Ovary (tissue), 9 donors: ENCODE measurements around the gene C5orf15. TPM values are rescaled to one million over a fixed set of nuclear protein-coding genes. Genes with fewer than 3 reads are reported as not detected.

ENCODE experiments used
- DNase-seq, 5 donors: peaks; one replicate each; pipeline ENCODE4 v3.0.0-alpha.2; 2019 to 2020
- H3K27ac ChIP-seq, 2 donors: fragments of 200-600 bp; one replicate each; pipeline versions ENCODE4 v1.5.1 to v1.8.0; 2019 to 2022
- H3K27me3 ChIP-seq: fragments of 200-600 bp; one replicate; pipeline ENCODE4 v1.8.0; 2022
- H3K36me3 ChIP-seq: fragments of 200-600 bp; sonication (generic); one replicate; pipeline ENCODE4 v1.5.1; 2019
- H3K4me1 ChIP-seq: one replicate; pipeline ENCODE4 v1.8.1; 2013; ENCODE audit warnings: mild to moderate bottlenecking, moderate library complexity; ENCODE audit not compliant: insufficient read depth
- H3K4me3 ChIP-seq: fragments of 200-600 bp; sonication (generic); one replicate; pipeline ENCODE4 v1.5.1; 2017
- H3K9me3 ChIP-seq, 2 donors: fragments of 200-600 bp in 1 of 2; sonication (generic) in 1 of 2; one replicate each; pipeline versions ENCODE4 v1.5.1 to v1.8.1; 2013 to 2019; ENCODE audit warnings: mild to moderate bottlenecking in 1 of 2, moderate library complexity in 1 of 2
- CTCF ChIP-seq, 3 donors: fragments of 450-650 bp in 2 of 3; fragments of 200-600 bp in 1 of 3; IDR thresholded peaks; one replicate each; pipeline versions ENCODE4 v1.5.1 to v1.8.0; 2016 to 2022; ENCODE audit warnings: antibody characterized with exemption in 3 of 3, mild to moderate bottlenecking in 1 of 3
- EP300 ChIP-seq: sonication (generic); formaldehyde crosslinking; IDR thresholded peaks from one replicate; pipeline ENCODE4 v1.6.1; 2017; ENCODE audit warnings: antibody characterized with exemption
- POLR2A ChIP-seq: fragments of 450-650 bp; IDR thresholded peaks from one replicate; pipeline ENCODE4 v1.6.1; 2017; ENCODE audit warnings: antibody characterized with exemption, mild to moderate bottlenecking, moderate library complexity
- WGBS, 3 donors: extraction: QIAGEN DNeasy Blood & Tissue Kit in 1 of 3; methylation state at CpG; one replicate each; pipeline versions ENCODE4 v1.1.5 to v1.1.7; 2013 to 2017; 5-methylcytosine and 5-hydroxymethylcytosine counted together
- intact Hi-C, 4 donors: fragments of 100-400 bp; cut with DNase I; formaldehyde crosslinking; loops; one replicate each; pipeline versions ENCODE4 v1.11.0 to v1.15.1; 2022 to 2023
- polyA plus RNA-seq, 2 donors: library from polyadenylated mRNA; stranded (reverse); fragments of 200-250 nt in 1 of 2; fragments of 350-450 nt in 1 of 2; fragmentation: Illumina TruSeq in 1 of 2; extraction: RNeasy Lipid Tissue Mini Kit (QIAGEN cat#74804) in 1 of 2; gene quantifications; one replicate each; pipeline ENCODE4 v1.2.3, GENCODE V29; 2013 to 2014
- total RNA-seq, 7 donors: library from RNA; depleted of rRNA in 2 of 7; stranded (reverse); fragments of >200 nt in 2 of 7; fragmentation: NEBNext Ultra II Directional in 3 of 7; extraction: Animal tissue kit (Norgen Biotek cat#: 25700) in 3 of 7; gene quantifications; one replicate each; pipeline versions ENCODE4 v1.1.0 to v1.2.4, GENCODE V29; 2016 to 2023
- donor health status: DM: no; HTN: no; CAD: no; lungs with moderate emphysema.
- donor health status: DM: no; HTN: no; CAD: no.
- donor health status: Bipolar disorder and iron deficiency.
- donor health status: DM: yes; HTN: yes; CAD: no.
- donor health status: DM: no; HTN: no; CAD: no.
- donor health status: DM: yes; HTN: yes; CAD: no.

The C5orf15 gene
- total and polyA plus RNA-seq, 9 donors = 26.9 to 102 (median 34.5) TPM

- Histone ChIP-seq H3K27me3 (no peaks in the 10 kb centered on the region), H3K4me3 (no peak overlapping the region), H3K9me3 (no peaks in the 10 kb centered on the region), H3K4me1 (peaks cover 23% of the 10 kb centered on the region), H3K27ac (no peak overlapping the region), H3K36me3 (no peaks in the 10 kb centered on the region)
- TF ChIP-seq CTCF (IDR thresholded peaks at IDR 0.05) = no peak
- no peak for TF ChIP-seq POLR2A
- TF ChIP-seq EP300 = no peak
- intact Hi-C loops = no loop called here
- 93 to 96% (median 95%) methylated on average over 7 of the region's 7 CpGs for WGBS, 3 donors
- no peak for DNase-seq
Observed at GRCh38 chr5:133998807-133999206, 30.4 kb upstream of the C5orf15 start.

- Histone ChIP-seq H3K9me3 (no peaks in the 10 kb centered on the region), H3K27ac (no peak overlapping the region), H3K4me1 (peaks cover 22% of the 10 kb centered on the region), H3K36me3 (no peaks in the 10 kb centered on the region), H3K4me3 (no peak overlapping the region), H3K27me3 (no peaks in the 10 kb centered on the region)
- intact Hi-C loops = no loop called here
- no peak for DNase-seq
- 76 to 82% (median 81%) methylated on average over 6 of the region's 6 CpGs for WGBS, 3 donors
- TF ChIP-seq POLR2A (no peak), CTCF (IDR thresholded peaks at IDR 0.05) (no peak), EP300 (no peak)
Observed at GRCh38 chr5:133998042-133998441, 29.6 kb upstream of the C5orf15 start.

- Histone ChIP-seq H3K4me1 (peaks cover 19% of the 10 kb centered on the region), H3K4me3 (no peak overlapping the region), H3K27ac (no peak overlapping the region), H3K9me3 (no peaks in the 10 kb centered on the region), H3K27me3 (no peaks in the 10 kb centered on the region), H3K36me3 (no peaks in the 10 kb centered on the region)
- WGBS, 3 donors = 76 to 82% (median 79%) methylated on average over 3 of the region's 3 CpGs
- intact Hi-C loops = no loop called here
- TF ChIP-seq CTCF (IDR thresholded peaks at IDR 0.05) (no peak), POLR2A (no peak), EP300 (no peak)
- DNase-seq = no peak
Observed at GRCh38 chr5:133996683-133997252, 28.3 kb upstream of the C5orf15 start.

- WGBS, 3 donors = 33 to 43% (median 38%) methylated on average over 7 of the region's 7 CpGs
- no peaks in the 10 kb centered on the region for H3K27me3 ChIP-seq
- H3K36me3 ChIP-seq = no peaks in the 10 kb centered on the region
- no peaks in the 10 kb centered on the region for H3K9me3 ChIP-seq
- H3K27ac ChIP-seq = peak overlapping the region in 1 of 2 donors; percentile 37
- TF ChIP-seq POLR2A (no peak), CTCF (IDR thresholded peaks at IDR 0.05) (no peak), EP300 (no peak)
- H3K4me3 ChIP-seq = no peak overlapping the region
- intact Hi-C loops = no loop called here
- H3K4me1 ChIP-seq = peaks cover 19% of the 10 kb centered on the region
- DNase-seq = no peak
Observed at GRCh38 chr5:133995883-133996563, 27.6 kb upstream of the C5orf15 start.
